Retinal pigment epithelial cell (primary cell): ENCODE data around the gene ASXL3.

Experiments
- DNase-seq: peaks from one replicate; pipeline ENCODE4 v3.0.0-alpha.2; 2010; ENCODE audit warnings: low read depth
- H3K4me3 ChIP-seq: 2 replicates; pipeline ENCODE4 v1.5.1; 2011; ENCODE audit warnings: mild to moderate bottlenecking, low read length, control low read depth, moderate library complexity
- TF ChIP-seq, protein P1 (sequence below): conservative IDR thresholded peaks from 2 replicates; pipeline ENCODE4 v1.5.1; 2011; ENCODE audit warnings: low read depth, low read length, control low read depth, inconsistent platforms

ASXL3 gene

GRCh38 chr18:33656889-33657448 lies 79.0 kb downstream of the ASXL3 start:
- no peak overlapping the region for H3K4me3 ChIP-seq
- no peak for DNase-seq
- TF ChIP-seq, protein P1, sequence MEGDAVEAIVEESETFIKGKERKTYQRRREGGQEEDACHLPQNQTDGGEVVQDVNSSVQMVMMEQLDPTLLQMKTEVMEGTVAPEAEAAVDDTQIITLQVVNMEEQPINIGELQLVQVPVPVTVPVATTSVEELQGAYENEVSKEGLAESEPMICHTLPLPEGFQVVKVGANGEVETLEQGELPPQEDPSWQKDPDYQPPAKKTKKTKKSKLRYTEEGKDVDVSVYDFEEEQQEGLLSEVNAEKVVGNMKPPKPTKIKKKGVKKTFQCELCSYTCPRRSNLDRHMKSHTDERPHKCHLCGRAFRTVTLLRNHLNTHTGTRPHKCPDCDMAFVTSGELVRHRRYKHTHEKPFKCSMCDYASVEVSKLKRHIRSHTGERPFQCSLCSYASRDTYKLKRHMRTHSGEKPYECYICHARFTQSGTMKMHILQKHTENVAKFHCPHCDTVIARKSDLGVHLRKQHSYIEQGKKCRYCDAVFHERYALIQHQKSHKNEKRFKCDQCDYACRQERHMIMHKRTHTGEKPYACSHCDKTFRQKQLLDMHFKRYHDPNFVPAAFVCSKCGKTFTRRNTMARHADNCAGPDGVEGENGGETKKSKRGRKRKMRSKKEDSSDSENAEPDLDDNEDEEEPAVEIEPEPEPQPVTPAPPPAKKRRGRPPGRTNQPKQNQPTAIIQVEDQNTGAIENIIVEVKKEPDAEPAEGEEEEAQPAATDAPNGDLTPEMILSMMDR: no peak

DNA sequence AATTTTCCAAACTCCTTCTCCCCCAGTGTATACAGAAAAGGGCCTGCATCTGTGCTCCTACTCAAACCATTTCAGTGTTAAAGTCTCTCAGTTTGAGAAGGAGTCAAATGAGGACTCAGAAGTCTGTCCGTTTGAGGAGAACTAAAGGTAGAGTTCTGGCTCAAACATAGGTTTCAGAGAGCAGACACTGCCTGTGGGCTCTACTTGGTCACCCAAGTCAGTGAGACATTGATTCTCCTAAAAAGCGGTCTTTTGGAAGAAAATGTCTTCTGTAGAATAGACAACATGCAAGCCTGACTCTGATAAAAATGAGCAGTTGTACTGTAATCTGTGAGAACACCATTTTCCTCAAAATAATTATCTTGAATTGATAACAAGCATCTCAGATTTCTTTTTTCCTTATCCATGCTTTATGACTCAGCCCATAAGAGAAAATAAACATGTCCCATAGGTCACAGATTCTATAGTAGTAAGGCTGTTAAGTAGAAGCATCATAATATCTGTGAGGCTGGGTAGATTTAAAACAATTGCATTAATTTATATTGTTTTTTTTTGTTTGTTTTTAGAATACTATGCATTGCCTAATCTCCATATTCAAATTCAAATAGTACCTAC lies 82.8 kb downstream of the ASXL3 start:
- TF ChIP-seq, protein P1: no peak
- H3K4me3 ChIP-seq: no peak overlapping the region
- DNase-seq: no peak

DNA sequence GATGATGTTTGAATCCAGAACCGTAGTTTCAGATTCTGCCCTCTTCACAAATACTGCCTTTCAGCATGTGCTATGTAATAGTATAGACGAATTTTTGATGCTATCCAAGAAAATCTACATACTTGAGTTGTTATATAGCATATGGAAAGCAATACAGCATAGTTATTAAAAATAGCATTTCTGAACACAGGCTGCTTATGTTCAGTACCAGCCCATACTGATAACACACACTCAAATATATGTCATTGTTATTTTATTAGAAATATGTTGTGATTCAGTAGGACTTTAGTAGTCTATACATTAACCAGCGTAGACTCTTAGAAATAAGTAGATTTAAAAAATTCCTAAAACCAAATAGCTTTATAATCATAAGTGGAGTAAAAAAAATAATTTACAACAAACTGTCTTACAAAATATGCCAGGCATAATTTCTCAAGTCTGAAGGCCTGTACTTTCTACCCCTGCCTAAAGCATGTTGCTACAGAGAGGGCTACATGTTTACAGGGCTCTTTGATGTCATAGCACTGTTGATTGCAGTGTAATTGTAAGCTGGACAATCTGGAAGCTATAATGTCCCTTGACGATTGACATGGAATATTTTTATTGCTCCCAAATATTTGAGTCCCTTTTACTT lies 86.3 kb downstream of the ASXL3 start:
- no peak overlapping the region for H3K4me3 ChIP-seq
- TF ChIP-seq, protein P1: no peak
- no peak for DNase-seq

DNA sequence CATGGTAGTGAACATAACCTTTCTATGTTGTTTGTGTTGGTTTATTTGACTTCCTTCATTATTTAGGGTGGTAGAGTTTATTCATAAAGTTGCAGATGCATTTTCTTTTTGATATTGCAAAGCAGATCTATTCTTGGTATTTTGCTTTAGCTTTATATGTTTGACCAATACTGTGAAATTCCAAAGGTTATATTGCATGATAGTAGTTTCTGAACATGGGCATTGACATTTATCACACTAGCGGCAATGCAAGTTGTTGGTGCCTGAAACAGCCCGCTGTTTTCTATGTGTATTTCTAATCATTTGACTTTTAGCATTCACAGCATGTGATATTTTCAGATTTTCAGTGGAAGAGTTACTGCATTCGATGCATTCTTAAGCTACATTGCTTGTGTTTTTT lies 87.2 kb downstream of the ASXL3 start:
- TF ChIP-seq, protein P1: no peak
- no peak overlapping the region for H3K4me3 ChIP-seq
- no peak for DNase-seq

GRCh38 chr18:33665641-33666040 lies 87.6 kb downstream of the ASXL3 start:
- DNase-seq: no peak
- TF ChIP-seq, protein P1: no peak
- no peak overlapping the region for H3K4me3 ChIP-seq

GRCh38 chr18:33666915-33667314 lies 88.9 kb downstream of the ASXL3 start:
- no peak for DNase-seq
- TF ChIP-seq, protein P1: no peak
- no peak overlapping the region for H3K4me3 ChIP-seq

GRCh38 chr18:33669589-33669988 lies 91.6 kb downstream of the ASXL3 start:
- no peak overlapping the region for H3K4me3 ChIP-seq
- DNase-seq: no peak
- TF ChIP-seq, protein P1: no peak
